Adrenal gland (tissue), 5 donors: ENCODE measurements around the gene NOTCH2NLA.
"Not testable (repeated sequence)": the region's sequence is repeated elsewhere in the genome, so short reads cannot be mapped to it uniquely, and the experiment has no call there.

Experiments used
- POLR2A ChIP-seq, 2 donors: fragments of 450-650 bp; IDR thresholded peaks; one replicate each; pipeline ENCODE4 v1.6.1; 2017; ENCODE audit warnings: antibody characterized with exemption in 2 of 2, mild to moderate bottlenecking in 2 of 2, moderate library complexity in 1 of 2
- TF ChIP-seq, protein P1 (sequence below), 6 experiments: fragments of 450-650 bp in 4 of 6; fragments of 200-600 bp in 2 of 6; sonication (generic) in 1 of 6; IDR thresholded peaks; 1 replicate in 5 of 6; 2 replicates in 1 of 6; pipeline versions ENCODE4 v1.5.1 to v1.8.0; 2016 to 2021; ENCODE audit warnings: antibody characterized with exemption in 6 of 6, mild to moderate bottlenecking in 2 of 6, moderate library complexity in 1 of 6
- donor health status: DM: no; HTN: no; CAD: no.

- TF ChIP-seq, protein P1, sequence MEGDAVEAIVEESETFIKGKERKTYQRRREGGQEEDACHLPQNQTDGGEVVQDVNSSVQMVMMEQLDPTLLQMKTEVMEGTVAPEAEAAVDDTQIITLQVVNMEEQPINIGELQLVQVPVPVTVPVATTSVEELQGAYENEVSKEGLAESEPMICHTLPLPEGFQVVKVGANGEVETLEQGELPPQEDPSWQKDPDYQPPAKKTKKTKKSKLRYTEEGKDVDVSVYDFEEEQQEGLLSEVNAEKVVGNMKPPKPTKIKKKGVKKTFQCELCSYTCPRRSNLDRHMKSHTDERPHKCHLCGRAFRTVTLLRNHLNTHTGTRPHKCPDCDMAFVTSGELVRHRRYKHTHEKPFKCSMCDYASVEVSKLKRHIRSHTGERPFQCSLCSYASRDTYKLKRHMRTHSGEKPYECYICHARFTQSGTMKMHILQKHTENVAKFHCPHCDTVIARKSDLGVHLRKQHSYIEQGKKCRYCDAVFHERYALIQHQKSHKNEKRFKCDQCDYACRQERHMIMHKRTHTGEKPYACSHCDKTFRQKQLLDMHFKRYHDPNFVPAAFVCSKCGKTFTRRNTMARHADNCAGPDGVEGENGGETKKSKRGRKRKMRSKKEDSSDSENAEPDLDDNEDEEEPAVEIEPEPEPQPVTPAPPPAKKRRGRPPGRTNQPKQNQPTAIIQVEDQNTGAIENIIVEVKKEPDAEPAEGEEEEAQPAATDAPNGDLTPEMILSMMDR (IDR thresholded peaks at IDR 0.05) = not testable (repeated sequence)
- TF ChIP-seq POLR2A (IDR thresholded peaks at IDR 0.05) = not testable (repeated sequence)
These were observed 48.3 kb upstream of the NOTCH2NLA start for GRCh38 chr1:146277087-146277486.
